Right lobe of liver (tissue), 4 donors: Measurements from ENCODE around the gene PSMB7.

Experiments used
- CTCF ChIP-seq, 4 donors: fragments of 200-600 bp in 3 of 4; fragments of 450-650 bp in 1 of 4; IDR thresholded peaks; one replicate each; pipeline versions ENCODE4 v1.5.1 to v1.8.0; 2016 to 2022; ENCODE audit warnings: antibody characterized with exemption in 4 of 4, mild to moderate bottlenecking in 2 of 4
- POLR2A ChIP-seq: fragments of 450-650 bp; IDR thresholded peaks from one replicate; pipeline ENCODE4 v1.6.1; 2017; ENCODE audit warnings: antibody characterized with exemption, mild to moderate bottlenecking
- donor health status: DM: no; HTN: no; CAD: no.
- donor health status: DM: no; HTN: no; CAD: no.
- donor health status: DM: no; HTN: yes; CAD: no.

- TF ChIP-seq POLR2A (no peak), CTCF (IDR thresholded peaks at IDR 0.05) (no peak)
Observed at GRCh38 chr9:124342776-124343485, 72.3 kb downstream of the PSMB7 start.
